ENCODE results near the gene GNAS.

DNA sequence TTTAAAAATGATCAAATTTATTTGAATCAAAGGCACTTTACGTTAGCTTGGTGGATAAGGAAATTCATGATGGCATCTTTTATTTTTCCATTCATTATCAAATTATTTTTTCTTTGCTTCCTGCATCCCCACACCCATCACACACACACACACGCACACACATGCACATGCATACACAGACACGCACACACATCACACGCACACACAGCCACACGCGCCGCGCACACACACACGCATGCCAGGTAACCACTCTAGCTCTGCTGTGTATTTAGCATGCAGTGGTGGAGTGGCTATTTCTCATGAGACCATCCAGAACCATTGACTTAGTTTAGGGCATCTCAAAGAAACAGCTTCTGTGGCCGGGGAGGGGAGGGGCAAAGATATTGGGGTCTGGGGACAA is 47.0 kb downstream of the GNAS start:
- TF ChIP-seq POLR2A (IDR thresholded peaks at IDR 0.05; ENCODE audit: low read length) (no peak), GATA1 (IDR thresholded peaks at IDR 0.05; ENCODE audit: low read depth, low read length) (no peak)
